Glutamatergic neuron (in vitro differentiated cells): ENCODE measurements around the gene VAC14. TPM values are rescaled to one million over a fixed set of nuclear protein-coding genes. Genes with fewer than 3 reads are reported as not detected.

Source experiments
- DNase-seq: peaks from one replicate; pipeline ENCODE4 v3.0.0; 2022
- H3K27ac Mint-ChIP-seq: one replicate; pipeline ENCODE4 v1.8.0; 2020; ENCODE audit warnings: mild to moderate bottlenecking, mixed read lengths, inconsistent platforms; ENCODE audit not compliant: unreplicated experiment
- H3K27me3 Mint-ChIP-seq: one replicate; pipeline ENCODE4 v1.8.0; 2020; ENCODE audit warnings: mild to moderate bottlenecking, moderate library complexity, mixed read lengths, inconsistent platforms; ENCODE audit not compliant: unreplicated experiment
- H3K36me3 Mint-ChIP-seq: one replicate; pipeline ENCODE4 v1.8.0; 2020; ENCODE audit warnings: mild to moderate bottlenecking, mixed read lengths, inconsistent platforms; ENCODE audit not compliant: unreplicated experiment
- H3K4me1 Mint-ChIP-seq: one replicate; pipeline ENCODE4 v1.8.0; 2020; ENCODE audit warnings: mild to moderate bottlenecking, low read depth, mixed read lengths, inconsistent platforms; ENCODE audit not compliant: unreplicated experiment
- H3K4me3 Mint-ChIP-seq: one replicate; pipeline ENCODE4 v1.8.0; 2020; ENCODE audit warnings: mild to moderate bottlenecking, mixed read lengths, inconsistent platforms; ENCODE audit not compliant: unreplicated experiment
- H3K9me3 Mint-ChIP-seq: one replicate; pipeline ENCODE4 v1.8.0; 2020; ENCODE audit warnings: mild to moderate bottlenecking, moderate library complexity, mixed read lengths, inconsistent platforms; ENCODE audit not compliant: unreplicated experiment
- total RNA-seq: library from RNA; stranded (reverse); fragmentation: NEBNext Ultra II Directional; extraction: Animal tissue kit (Norgen Biotek cat#: 25700); gene quantifications from one replicate; pipeline ENCODE4 v1.2.1, GENCODE V29; 2021; ENCODE audit not compliant: unreplicated experiment
- TF ChIP-seq, protein P1 (sequence below): fragments of 200-600 bp; sonication (generic); IDR thresholded peaks from one replicate; pipeline ENCODE4 v1.5.0; 2021; ENCODE audit not compliant: partially characterized antibody, unreplicated experiment

The VAC14 gene
- total RNA-seq, 1 donor from 2014 or later: 50.2 TPM

- Mint-ChIP-seq H3K27ac (no peak overlapping the region), H3K36me3 (peaks cover 13% of the 10 kb centered on the region)
- TF ChIP-seq, protein P1, sequence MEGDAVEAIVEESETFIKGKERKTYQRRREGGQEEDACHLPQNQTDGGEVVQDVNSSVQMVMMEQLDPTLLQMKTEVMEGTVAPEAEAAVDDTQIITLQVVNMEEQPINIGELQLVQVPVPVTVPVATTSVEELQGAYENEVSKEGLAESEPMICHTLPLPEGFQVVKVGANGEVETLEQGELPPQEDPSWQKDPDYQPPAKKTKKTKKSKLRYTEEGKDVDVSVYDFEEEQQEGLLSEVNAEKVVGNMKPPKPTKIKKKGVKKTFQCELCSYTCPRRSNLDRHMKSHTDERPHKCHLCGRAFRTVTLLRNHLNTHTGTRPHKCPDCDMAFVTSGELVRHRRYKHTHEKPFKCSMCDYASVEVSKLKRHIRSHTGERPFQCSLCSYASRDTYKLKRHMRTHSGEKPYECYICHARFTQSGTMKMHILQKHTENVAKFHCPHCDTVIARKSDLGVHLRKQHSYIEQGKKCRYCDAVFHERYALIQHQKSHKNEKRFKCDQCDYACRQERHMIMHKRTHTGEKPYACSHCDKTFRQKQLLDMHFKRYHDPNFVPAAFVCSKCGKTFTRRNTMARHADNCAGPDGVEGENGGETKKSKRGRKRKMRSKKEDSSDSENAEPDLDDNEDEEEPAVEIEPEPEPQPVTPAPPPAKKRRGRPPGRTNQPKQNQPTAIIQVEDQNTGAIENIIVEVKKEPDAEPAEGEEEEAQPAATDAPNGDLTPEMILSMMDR: no peak
Measured at GRCh38 chr16:70756071-70756470, 44.9 kb downstream of the VAC14 start.

GRCh38 chr16:70754851-70755600 is 45.9 kb downstream of the VAC14 start:
- peaks cover 11% of the 10 kb centered on the region for H3K27me3 Mint-ChIP-seq
- no peak for DNase-seq

More at GRCh38 chr16:70756071-70756470, 44.9 kb downstream of the VAC14 start:
- H3K9me3 Mint-ChIP-seq: peaks cover 6% of the 10 kb centered on the region
- H3K4me1 Mint-ChIP-seq: peaks cover 1% of the 10 kb centered on the region
- no peak for DNase-seq
- no peak overlapping the region for H3K4me3 Mint-ChIP-seq
- peaks cover 10% of the 10 kb centered on the region for H3K27me3 Mint-ChIP-seq

GRCh38 chr16:70754371-70754770 is 46.6 kb downstream of the VAC14 start:
- Mint-ChIP-seq H3K4me1 (peaks cover 14% of the 10 kb centered on the region), H3K27me3 (peaks cover 11% of the 10 kb centered on the region), H3K36me3 (peaks cover 9% of the 10 kb centered on the region), H3K4me3 (no peak overlapping the region), H3K9me3 (peaks cover 6% of the 10 kb centered on the region), H3K27ac (no peak overlapping the region)
- no peak for DNase-seq
- TF ChIP-seq, protein P1: no peak

More at GRCh38 chr16:70754851-70755600, 45.9 kb downstream of the VAC14 start:
- Mint-ChIP-seq H3K4me3 (no peak overlapping the region), H3K27ac (no peak overlapping the region), H3K4me1 (peaks cover 9% of the 10 kb centered on the region), H3K9me3 (peaks cover 6% of the 10 kb centered on the region), H3K36me3 (peaks cover 13% of the 10 kb centered on the region)
- TF ChIP-seq, protein P1: no peak

DNA sequence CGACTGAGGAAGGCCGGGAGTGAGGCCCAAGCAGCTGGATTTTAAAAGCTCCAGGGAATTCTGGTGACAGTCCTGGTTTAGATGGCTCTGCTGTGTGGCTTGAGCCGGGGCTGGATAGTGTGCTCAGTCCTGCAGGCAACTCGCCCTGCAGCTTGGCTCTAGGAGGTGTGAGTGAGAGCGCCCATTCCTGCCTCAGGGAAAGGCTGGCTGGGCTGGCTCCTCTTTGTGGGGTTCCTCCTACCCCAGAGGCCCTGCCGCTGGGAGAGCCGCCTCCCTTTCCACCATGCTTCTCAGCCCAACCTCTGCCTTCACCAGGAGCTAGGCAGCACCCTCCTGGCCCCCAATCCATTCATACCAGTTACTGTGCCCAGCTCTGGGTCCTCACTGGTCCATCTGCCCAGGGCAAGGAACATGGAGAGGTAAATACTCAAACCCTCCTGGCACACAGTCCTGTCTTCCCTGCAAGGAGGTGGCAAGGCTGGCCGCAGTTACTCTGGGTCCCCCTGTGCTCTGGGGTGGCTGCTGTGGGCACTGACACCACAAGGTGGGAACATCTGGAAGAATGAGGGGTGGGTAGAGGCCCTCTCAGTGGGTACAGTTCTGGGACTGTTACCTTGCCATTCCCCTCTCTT is 47.1 kb downstream of the VAC14 start:
- peaks cover 13% of the 10 kb centered on the region for H3K27me3 Mint-ChIP-seq
- peaks cover 3% of the 10 kb centered on the region for H3K36me3 Mint-ChIP-seq
- H3K27ac Mint-ChIP-seq: no peak overlapping the region
- DNase-seq: no peak
- no peak overlapping the region for H3K4me3 Mint-ChIP-seq
- H3K4me1 Mint-ChIP-seq: peaks cover 19% of the 10 kb centered on the region
- peaks cover 2% of the 10 kb centered on the region for H3K9me3 Mint-ChIP-seq
- TF ChIP-seq, protein P1: no peak

DNA sequence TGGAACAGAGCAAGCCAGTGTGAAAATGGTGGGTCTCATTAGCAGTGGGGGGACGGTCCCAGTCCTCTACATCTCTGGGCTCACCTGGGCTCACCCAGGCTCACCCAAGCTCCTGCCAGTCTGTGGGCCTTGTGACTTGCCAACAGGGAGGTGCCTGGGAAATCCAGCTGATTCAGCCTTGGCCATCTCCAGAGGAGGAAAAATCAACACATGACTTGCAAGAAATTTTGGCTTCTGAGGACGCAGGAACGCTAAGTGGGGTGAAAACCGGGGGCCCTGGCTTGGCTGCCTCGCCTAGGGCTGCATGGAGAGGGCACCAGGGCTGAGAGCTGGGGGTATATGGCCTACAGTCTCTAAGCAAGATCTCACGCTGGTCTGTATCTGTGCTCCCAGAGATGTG is 47.7 kb downstream of the VAC14 start:
- TF ChIP-seq, protein P1: no peak
- H3K4me1 Mint-ChIP-seq: peaks cover 19% of the 10 kb centered on the region
- H3K9me3 Mint-ChIP-seq: no peaks in the 10 kb centered on the region
- no peak overlapping the region for H3K27ac Mint-ChIP-seq
- peaks cover 13% of the 10 kb centered on the region for H3K27me3 Mint-ChIP-seq
- no peaks in the 10 kb centered on the region for H3K36me3 Mint-ChIP-seq
- DNase-seq: no peak
- H3K4me3 Mint-ChIP-seq: no peak overlapping the region
